NCI-H1694 (cell line): ENCODE data around the gene ADGRA3.

Source experiments
- DNase-seq: peaks from one replicate; lab custom pipeline; 2025; lab: John Stamatoyannopoulos, UW

Gene ADGRA3

DNA sequence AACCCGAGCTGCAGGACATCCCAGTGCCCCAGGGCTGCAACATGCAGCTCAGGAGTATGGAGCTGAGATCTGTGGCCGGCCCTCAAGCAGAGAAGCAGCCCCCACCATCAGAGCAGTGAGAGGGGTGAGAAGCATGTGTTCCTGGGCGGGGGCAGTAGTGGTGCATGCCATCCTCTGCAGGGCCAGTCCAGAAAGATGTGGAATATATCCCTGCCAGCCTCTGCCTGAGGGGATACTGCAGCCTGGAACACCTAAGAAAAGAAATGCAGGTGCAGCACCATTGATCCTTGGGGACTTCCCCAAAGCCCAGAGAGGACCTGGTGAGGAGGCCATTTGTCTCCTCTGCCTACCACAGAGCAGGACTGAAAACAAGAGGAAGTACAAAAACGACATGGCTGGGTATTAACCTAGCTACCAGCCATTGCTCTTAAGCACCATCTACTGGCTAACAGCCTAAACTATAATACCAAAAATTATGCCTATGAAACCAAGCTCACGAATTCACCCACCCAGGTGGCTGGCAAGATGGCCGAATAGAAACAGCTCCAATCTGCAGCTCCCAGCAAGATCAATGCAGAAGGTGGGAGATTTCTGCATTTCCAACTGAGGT is 158.8 kb downstream of the ADGRA3 start:
- no peak for DNase-seq

DNA sequence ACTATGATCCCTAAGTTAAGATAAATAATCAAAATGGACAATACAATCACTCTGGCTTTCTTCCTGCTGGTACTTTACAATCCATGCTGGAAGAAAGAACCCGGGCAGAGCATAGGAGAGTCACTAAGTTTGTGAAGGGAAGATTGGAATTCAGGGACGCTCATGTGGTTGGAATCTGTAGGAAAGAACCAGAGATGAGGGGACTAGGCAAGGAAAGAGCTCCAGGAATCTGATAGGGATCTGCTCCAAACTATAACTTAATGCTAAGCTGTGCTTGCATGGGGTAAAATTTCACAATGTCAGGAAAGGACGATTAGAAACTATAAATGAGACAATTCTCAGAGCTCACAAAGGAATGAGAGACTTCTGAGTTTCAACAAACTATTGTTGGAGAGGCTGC is 167.5 kb downstream of the ADGRA3 start:
- no peak for DNase-seq

DNA sequence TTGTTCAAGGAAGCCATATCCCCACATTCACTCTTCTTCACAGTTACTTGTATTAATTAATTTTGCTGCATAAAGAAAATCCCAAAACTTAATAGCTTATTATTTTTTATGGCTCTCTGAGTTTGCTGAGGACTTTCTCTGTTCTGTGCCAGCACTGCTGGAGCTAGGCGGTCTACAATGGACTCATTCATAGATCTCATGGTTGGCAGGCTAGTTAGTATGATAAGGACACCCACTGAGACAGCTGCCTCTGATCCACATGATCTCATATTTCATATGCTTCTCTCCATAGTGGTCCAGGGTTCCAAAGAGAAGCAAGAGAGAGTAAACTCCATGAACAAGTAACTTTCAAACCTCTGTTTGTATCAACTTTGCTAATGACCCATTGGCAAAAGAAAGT is 170.2 kb downstream of the ADGRA3 start:
- DNase-seq = no peak

DNA sequence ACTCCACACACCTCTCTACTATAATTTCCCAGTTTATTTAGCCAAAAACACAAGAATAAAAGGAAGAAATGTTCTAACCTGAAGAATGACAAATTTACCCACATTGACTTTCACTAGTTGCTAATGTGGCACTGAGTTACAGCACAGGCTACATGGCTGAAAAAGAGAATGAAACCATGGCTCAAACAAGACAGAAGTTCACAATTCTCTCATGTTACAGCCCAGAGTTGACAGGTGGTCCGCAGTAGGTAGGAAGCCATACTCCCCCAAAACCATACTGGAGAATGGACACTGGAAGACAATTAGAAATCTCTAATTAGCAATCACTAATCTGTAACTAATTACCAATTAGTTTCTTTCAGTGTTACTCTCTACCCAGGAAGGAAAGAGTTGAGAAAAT is 170.8 kb downstream of the ADGRA3 start:
- no peak for DNase-seq

DNA sequence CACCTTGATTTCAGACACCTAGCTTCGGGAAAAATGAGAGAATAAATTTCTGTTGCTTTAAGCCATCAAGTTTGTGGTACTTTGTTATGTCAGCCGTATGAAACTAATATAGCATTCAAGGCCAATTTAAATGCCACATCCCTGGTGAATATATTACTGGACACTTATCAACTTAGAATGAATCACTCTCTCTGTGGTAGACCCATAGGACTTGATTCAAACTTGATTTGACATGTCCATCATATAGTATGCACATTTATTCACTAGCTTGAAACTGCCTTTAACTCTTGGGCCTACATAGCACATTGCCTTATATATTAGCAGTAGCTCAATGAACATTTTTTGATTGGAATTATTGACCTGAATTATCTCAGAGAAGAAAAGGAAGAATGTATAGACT is 172.3 kb downstream of the ADGRA3 start:
- no peak for DNase-seq

DNA sequence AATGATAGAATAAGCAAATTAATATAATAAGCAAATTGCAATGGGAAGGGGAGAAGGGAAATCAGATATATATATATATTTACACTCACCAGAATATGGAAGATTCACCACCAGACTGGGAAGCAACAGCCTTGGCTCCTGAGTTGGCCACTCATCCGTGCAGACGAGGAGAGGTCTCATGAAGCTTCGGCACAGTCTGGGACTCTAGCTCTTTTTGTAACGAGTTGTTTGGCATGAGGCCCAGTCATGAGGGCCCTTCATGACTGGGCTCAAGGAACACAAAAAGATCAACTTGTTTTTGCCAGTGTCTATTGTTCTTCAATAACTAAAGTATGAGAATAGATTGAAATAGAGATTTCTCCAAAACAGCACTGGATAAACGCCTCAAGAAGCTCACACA is 176.4 kb downstream of the ADGRA3 start:
- no peak for DNase-seq

DNA sequence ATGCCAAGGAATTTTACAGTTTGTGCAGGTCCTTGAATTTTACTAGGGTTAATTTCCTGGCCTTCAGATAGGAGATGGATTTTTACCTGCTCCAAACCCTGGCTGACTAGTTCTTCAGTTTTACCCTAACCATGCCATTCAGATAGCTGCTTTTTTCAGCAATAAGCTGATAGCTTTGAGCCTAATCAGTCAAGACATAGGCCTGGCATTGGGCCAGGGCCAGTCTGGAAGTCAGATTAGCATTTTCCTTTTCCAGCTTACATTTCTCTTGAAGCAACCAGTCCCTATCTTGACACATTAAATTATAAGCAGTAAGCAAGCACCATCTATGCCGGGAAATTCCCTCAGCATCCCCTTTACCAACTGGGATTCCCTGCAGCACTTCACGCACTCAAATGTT is 177.1 kb downstream of the ADGRA3 start:
- DNase-seq = no peak
